Middle frontal gyrus (tissue), 1 donor: Measurements from ENCODE around the gene MFSD12.
A peak's percentile ranks its signal among the peaks of the same experiment; 100 is the strongest.

ENCODE experiments used
- DNase-seq: peaks from one replicate; pipeline ENCODE4 v3.0.0-alpha.2; 2015; ENCODE audit warnings: low spot score; ENCODE audit errors: extremely low spot score

The MFSD12 gene

DNA sequence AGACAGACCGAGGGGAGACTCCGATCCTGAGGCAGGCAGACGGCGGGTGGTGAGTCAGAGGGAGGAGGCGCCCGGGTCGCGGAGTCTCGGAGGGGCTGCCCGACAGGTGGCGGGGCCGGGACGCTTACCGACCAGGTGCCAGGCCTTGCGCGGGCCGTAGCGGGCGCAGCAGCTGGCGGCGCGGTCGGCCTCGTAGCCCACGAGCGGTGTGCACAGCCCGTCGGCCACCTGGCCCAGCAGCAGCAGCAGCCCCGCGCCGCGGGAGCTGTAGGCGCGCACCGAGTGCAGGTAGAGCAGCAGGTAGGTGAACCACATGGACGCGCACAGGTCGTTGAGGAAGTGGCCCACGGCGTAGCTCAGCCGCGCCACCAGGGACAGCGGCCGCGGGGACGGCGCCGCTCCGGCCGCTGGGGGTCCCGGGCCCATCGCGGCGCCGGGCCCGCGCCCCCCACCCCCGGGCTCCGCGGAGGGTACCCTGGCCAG is 367 bp downstream of the MFSD12 start:
- no peak for DNase-seq

DNA sequence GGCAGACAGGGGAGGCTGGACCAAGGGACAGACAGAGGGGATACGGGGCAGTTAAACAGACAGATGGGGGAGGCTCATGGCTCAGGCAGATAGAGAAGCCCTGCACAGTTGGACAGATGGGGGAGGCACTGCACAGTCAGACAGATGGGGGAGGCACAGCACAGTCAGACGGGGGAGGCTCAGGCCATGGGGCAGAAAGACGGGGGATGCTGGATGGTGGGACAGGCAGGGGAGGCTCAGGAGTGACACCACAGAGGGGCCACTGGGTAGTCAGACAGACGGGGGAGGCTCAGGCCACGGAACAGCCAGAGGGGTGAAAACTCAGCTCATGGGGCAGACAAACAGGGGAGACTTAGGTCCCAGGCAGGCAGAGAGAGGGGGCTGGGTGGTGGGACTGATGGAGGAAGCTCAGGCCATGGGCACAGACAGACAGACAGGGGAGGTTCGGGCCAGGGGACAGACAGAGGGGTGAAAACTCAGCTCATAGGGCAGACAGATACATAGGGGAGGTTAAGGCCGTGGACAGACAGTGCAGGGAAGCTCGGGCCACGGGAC is 886 bp downstream of the MFSD12 start:
- DNase-seq = no peak

- no peak for DNase-seq
Observed at GRCh38 chr19:3555653-3556422, 1.5 kb downstream of the MFSD12 start.

- DNase-seq = no peak
Observed at GRCh38 chr19:3554254-3555083, 2.9 kb downstream of the MFSD12 start.

GRCh38 chr19:3551792-3552095 is 5.6 kb downstream of the MFSD12 start:
- DNase-seq = no peak

DNA sequence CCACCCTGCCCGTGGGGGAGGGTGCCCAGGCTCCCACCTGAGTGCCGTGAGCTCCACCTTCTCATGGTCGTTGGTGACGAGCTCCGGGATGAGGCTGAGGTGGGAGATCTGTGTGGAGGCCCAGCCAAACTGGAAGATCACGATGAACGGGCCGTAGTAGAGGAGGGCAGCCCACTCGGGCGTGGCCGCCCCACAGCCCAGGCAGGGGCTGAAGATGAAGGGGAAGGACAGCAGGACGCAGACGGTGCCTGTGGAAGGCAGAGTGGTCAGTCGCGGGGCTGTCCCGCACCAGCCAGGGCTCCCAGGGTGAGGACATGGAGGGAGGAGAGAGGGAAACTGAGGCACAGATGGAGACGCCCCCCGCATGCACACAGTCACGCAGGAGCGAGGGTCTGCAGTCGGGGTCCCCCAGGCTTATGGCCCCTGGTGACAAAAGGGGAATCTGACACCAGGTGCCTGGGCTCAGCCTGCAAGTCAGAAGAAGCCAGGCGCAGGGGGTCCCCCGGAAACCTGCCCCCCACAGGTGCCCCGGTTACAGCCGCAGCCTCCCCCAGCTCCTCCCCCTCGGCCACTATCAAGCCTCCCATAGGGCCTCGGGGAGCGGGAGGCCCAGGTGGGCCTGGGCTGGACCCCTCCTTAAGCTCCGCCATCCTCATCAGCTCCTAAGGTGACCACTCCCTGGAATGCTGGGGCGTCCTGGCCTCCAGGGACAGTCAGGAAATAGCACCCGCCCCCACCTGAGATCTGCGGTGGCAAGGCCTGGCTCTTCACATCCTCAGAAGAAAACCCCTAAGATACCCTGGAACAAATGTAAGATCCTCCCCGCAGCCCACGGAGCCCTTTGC is 6.2 kb downstream of the MFSD12 start:
- no peak for DNase-seq

DNA sequence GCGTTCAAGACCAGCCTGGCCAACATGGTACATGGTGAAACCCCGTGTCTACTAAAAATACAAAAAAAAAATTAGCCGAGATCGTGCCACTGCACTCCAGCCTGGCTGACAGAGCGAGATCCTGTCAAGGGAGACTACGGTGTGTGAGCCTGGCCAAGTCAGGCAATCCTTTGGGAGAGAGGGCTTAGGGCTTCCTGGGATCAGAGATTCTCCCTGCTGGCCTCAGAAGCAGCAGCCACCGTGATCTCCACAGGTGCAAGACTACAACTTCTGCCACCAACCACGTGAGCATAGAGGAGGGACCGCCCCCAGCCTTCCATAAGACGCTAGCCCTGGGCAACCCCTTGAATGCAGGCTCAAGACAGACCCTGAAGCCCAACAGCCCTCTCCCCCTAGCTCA is 7.6 kb downstream of the MFSD12 start:
- DNase-seq = no peak

- DNase-seq = no peak
Observed at GRCh38 chr19:3548606-3549005, 8.8 kb downstream of the MFSD12 start.

- DNase-seq = no peak
Observed at GRCh38 chr19:3547767-3548282, 9.6 kb downstream of the MFSD12 start.

- DNase-seq = no peak
Observed at GRCh38 chr19:3547301-3547731, 10.1 kb downstream of the MFSD12 start.

GRCh38 chr19:3546119-3546518 is 11.3 kb downstream of the MFSD12 start:
- DNase-seq = no peak

DNA sequence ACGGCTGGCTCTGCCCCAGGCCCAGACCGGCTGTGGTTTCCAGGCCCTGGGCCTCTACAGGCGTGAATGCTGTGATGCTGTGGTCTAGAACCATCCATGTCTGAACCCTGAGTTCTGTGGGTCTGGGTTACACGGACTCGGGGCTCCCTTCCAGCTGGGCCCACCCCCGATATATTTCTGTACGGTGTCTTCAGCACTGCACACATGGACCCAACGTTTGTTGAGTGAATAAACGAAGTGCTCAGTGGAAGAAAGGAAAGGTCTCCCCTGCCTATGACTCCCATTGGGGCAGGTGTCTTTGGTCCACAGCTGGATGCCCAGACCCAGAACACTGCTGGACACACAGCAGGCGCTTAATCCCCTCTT is 11.7 kb downstream of the MFSD12 start:
- DNase-seq = no peak

DNA sequence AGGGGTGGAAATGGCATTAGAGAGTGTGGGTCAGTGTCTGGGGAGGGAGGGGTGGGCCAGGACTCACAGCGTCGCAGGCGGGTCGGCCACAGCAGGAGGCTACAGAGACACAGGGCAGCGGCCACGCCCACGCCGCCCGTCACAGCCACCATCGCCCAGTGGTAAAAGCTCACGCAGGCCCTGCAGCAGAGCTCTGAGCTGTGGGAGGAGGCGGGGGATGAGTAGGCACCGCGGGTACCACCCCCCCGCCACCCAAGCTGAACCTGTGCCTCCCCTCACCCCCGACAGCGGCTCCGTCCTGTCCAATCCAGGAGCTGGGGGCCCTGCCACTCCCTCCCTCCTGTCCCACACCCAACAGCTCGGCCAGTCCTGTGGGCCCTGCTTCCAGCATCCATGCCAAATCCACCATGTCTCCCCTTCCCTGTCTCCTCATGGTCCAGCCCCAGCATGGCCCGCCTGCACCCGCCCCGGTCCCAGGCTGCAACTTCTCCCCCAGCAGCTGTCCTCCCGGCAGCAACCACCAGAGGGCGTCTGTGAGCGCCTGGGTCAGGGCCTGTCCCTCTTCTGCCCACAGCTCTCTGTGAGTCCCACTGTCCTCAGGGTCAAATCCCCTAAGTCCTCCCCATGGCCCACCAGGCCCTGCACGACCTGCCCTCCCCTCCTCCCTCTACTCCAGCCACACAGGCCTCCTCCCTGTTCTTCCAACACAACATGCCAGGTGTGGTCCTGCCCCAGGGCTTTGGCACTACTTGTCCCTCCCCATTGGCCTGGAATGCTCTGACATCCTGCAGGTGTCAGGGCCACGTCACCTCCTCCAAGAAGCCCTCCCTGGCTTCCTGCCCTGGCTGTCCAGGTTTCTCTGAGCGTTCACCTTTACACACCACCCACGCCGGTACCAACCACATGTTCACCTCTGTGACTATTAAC is 12.4 kb downstream of the MFSD12 start:
- peak; percentile 47 for DNase-seq

GRCh38 chr19:3544058-3544376 is 13.4 kb downstream of the MFSD12 start:
- no peak for DNase-seq

DNA sequence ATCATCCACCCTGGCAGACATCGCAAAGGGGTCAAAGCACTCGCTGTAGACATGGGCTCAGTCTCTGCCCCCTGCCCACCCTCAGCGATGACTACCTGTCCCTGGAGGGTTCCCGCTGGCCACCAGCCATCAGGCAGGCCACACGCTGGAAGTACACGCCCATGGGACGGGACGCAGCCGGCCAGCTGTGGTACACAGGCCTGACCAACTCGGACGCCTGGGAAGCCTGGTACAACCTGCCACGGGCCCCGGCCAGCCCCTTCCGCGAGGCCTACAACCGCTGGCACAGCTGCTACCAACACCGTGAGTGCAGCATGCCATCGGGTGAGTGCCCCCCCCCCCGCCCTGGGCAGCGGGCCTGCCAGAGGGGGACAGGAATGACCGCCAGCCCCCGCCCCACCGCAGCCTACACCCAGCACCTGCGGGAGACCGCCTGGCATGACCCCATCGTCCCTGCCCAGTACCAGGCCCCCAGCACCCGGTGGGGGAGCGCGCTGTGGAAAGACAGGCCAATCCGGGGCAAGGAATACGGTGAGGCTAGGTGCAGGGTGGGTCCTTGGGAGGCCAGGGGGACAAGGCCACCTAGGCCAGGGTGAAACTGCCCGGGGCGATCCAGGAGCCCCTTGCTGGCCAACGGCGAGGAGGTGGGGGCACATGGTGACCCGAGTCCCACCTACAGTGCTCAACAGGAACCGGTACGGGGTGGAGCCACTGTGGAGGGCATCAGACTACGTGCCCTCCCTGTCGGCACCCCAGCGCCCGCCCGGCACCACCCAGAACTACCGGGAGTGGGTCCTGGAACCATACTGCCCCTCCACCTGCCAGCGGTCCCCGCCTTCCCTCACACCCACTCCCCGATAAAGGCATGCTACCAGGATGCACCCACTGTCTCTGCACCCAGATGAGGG is 14.0 kb downstream of the MFSD12 start:
- no peak for DNase-seq

DNA sequence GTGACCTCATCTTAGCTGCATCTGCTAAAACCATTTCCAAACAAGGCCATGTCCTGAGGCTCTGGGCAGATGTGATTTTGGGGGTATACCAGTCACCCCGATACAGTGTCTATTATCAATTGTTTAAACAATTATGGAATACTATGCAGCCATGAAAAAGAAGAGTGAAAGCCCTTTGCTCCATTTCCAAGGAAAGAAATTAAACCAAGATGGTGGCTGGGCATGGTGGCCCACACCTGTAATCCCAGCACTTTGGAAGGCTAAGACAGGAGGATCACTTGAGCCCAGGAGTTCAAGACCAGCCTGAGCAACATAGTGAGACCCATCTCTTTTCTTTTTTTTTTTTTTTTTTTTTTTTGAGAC is 17.6 kb downstream of the MFSD12 start:
- DNase-seq = no peak

DNA sequence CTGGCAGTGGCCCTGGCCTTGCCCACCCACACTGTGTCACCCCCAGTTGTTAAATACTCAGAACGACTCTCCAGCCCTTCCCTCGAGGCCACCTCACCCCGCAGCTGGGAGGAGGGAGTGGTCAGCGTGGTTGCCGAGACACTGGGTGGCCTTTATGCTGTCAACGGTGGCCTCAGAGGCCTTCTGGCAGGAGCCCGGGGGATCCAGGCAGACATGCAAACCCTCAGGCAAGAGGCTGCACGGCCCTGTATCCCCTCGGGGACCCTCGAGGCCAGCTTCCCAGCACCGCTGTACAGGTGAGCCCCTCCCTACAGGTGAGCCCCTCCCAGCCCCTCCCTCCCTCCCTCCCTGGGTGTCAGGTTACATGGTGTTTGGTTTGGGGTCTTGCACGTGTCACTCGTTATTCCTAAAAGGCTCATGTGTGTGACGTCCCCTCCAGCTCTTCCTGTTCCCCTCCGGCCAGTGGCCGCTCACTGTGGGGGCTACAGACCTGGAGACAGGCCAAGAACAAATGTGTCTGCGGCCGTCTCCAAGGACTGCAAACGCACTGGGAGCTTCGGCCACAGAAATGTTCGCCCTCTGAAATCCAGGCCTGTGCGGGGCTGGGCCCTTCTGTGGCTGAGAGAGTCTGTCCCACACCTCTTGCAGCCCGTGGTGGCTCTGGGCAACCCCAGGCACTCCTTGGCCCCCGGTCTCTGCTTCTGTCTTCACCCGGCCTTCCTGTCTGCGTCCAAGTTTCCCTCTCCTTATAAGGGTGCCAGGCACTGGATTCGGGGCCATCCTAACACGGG is 18.2 kb downstream of the MFSD12 start, which contains the start of gene TEKTIP1:
Gene TEKTIP1 (plus strand): TSS at position 210 of the 791 bp plus-strand sequence. CDS start 4 bp downstream, at position 214.
- DNase-seq = no peak

DNA sequence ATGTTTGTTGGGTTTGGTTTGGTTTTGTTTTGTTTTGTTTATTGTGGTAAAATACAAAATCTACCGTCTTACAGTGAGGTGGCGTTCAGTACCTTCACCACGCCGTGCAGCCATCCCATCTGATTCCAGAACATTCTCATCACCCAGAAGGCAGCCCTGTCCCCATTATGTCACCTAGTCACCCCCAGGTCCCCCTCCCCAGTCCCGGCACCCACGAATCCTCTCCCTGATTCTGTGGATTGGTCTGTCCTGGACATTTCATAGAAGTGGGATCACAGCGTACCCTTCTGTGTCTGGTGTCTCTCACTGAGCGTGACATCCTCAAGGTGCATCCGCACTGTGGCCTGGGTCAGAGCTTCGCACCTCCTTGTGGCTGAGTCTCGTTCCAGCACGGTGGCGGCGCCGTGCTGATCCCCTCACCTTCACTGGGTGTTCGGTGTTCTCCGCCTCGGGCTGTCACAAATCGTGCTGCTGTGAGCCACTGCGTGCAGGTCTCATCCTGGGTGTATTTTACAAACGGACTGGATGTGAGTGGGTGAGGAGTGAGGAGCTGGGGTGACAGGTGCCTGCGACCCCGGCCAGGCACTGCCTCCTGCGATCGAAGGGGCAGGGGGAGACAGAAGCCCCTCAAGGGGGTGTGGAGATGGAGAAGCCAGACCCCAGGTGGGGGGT is 19.0 kb downstream of the MFSD12 start:
- no peak for DNase-seq
